OCI-LY1 (cell line): Measurements from ENCODE around the gene CD58.

Source experiments
- H2AFZ ChIP-seq: fragments of 200-600 bp; sonication (generic), shearing (Covaris generic); 2 replicates; pipeline ENCODE4 v1.6.0; 2014; ENCODE audit warnings: antibody characterized with exemption, mild to moderate bottlenecking, low read length
- H3F3A ChIP-seq: fragments of 200-600 bp; sonication (generic), shearing (Covaris generic); 2 replicates; pipeline ENCODE4 v1.6.0; 2014; ENCODE audit warnings: mild to moderate bottlenecking, antibody characterized with exemption, low read length, moderate library complexity; ENCODE audit not compliant: insufficient read depth
- H3K27ac ChIP-seq: fragments of 200-600 bp; sonication (generic); 2 replicates; pipeline ENCODE4 v1.5.1; 2014; ENCODE audit warnings: low read length, mixed run types, mild to moderate bottlenecking, low read depth; ENCODE audit not compliant: poor library complexity, severe bottlenecking
- H3K27me3 ChIP-seq: fragments of 200-600 bp; sonication (generic); 2 replicates; pipeline ENCODE4 v1.6.0; 2014; ENCODE audit warnings: antibody characterized with exemption, mild to moderate bottlenecking, low read length, moderate library complexity; ENCODE audit not compliant: insufficient read depth
- H3K36me3 ChIP-seq: fragments of 200-600 bp; sonication (generic); 2 replicates; pipeline ENCODE4 v1.6.1; 2014; ENCODE audit warnings: mild to moderate bottlenecking, antibody characterized with exemption, low read length, moderate library complexity, mixed read lengths; ENCODE audit not compliant: insufficient read depth
- H3K4me1 ChIP-seq: fragments of 200-600 bp; sonication (generic); 2 replicates; pipeline ENCODE4 v1.5.1; 2014; ENCODE audit warnings: mild to moderate bottlenecking, low read length, moderate library complexity; ENCODE audit not compliant: insufficient read depth, severe bottlenecking
- H3K4me2 ChIP-seq: fragments of 200-600 bp; sonication (generic), shearing (Covaris generic); 2 replicates; pipeline ENCODE4 v1.6.1; 2014; ENCODE audit warnings: low read length
- H3K4me3 ChIP-seq: fragments of 200-600 bp; sonication (generic); 2 replicates; pipeline ENCODE4 v1.5.1; 2014; ENCODE audit warnings: low read length, low read depth, mild to moderate bottlenecking, mixed read lengths; ENCODE audit not compliant: poor library complexity, severe bottlenecking
- H3K79me2 ChIP-seq: fragments of 200-600 bp; shearing (Covaris generic); 2 replicates; pipeline ENCODE4 v1.6.1; 2016; ENCODE audit warnings: mixed run types, low read length, mixed read lengths; ENCODE audit not compliant: insufficient read depth
- H3K9ac ChIP-seq: fragments of 200-600 bp; sonication (generic), shearing (Covaris generic); 2 replicates; pipeline ENCODE4 v1.6.1; 2014; ENCODE audit warnings: mild to moderate bottlenecking, low read length, mixed read lengths
- H3K9me2 ChIP-seq: fragments of 200-600 bp; sonication (generic), shearing (Covaris generic); 2 replicates; pipeline ENCODE4 v1.6.1; 2014; ENCODE audit warnings: low read depth, mild to moderate bottlenecking, low read length, mixed read lengths
- H3K9me3 ChIP-seq: fragments of 200-600 bp; shearing (Covaris generic); 2 replicates; pipeline ENCODE4 v1.6.1; 2014; ENCODE audit warnings: low read length, mixed read lengths
- H4K20me1 ChIP-seq: fragments of 200-600 bp; sonication (generic), shearing (Covaris generic); 2 replicates; pipeline ENCODE4 v1.6.0; 2016; ENCODE audit warnings: mild to moderate bottlenecking, low read length; ENCODE audit not compliant: insufficient read depth
- EZH2 ChIP-seq: fragments of 200-600 bp; sonication (generic), shearing (Covaris generic); IDR thresholded peaks from 2 replicates; pipeline ENCODE4 v1.8.0; 2017; ENCODE audit warnings: borderline replicate concordance, mixed run types, mild to moderate bottlenecking, antibody characterized with exemption, low read length, moderate library complexity, mixed read lengths
- TF ChIP-seq, protein P1 (sequence below): fragments of 200-600 bp; sonication (generic), shearing (Covaris generic); IDR thresholded peaks from 2 replicates; pipeline ENCODE4 v1.5.1; 2017; ENCODE audit warnings: mild to moderate bottlenecking, antibody characterized with exemption, low read length, moderate library complexity, mixed read lengths

CD58 gene

DNA sequence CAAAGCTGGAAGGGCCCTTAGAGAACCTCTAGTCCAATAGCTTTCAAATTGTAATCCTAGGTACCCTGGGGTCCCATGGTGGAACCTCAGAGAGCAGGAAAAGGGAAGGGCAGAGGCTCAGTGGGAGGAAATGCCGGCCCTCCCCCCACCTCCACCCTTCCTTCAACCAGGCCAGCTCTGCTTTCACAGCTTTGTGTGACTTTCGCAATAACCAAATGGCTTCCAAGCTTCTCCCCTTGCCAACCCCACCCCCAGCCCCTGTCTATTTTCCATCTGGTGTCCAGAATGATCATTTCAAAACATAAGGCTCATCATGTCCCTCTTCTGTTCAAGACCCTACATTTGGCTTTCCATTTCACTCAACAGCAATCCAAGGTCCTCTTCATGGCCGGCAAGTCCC, 74.4 kb downstream of the CD58 start:
- no peak overlapping the region for H3K27ac ChIP-seq
- no peaks in the 10 kb centered on the region for H3K36me3 ChIP-seq
- H3K9me3 ChIP-seq, result no peaks in the 10 kb centered on the region
- no peaks in the 10 kb centered on the region for H3F3A ChIP-seq
- H3K9me2 ChIP-seq, result no peaks in the 10 kb centered on the region
- H4K20me1 ChIP-seq, result no peaks in the 10 kb centered on the region
- H3K4me3 ChIP-seq, result no peak overlapping the region
- H3K9ac ChIP-seq, result no peak overlapping the region
- H3K27me3 ChIP-seq, result no peaks in the 10 kb centered on the region
- no peak overlapping the region for H3K4me2 ChIP-seq
- no peaks in the 10 kb centered on the region for H3K4me1 ChIP-seq
- H3K79me2 ChIP-seq, result no peaks in the 10 kb centered on the region
- TF ChIP-seq EZH2, result no peak
- TF ChIP-seq, protein P1, sequence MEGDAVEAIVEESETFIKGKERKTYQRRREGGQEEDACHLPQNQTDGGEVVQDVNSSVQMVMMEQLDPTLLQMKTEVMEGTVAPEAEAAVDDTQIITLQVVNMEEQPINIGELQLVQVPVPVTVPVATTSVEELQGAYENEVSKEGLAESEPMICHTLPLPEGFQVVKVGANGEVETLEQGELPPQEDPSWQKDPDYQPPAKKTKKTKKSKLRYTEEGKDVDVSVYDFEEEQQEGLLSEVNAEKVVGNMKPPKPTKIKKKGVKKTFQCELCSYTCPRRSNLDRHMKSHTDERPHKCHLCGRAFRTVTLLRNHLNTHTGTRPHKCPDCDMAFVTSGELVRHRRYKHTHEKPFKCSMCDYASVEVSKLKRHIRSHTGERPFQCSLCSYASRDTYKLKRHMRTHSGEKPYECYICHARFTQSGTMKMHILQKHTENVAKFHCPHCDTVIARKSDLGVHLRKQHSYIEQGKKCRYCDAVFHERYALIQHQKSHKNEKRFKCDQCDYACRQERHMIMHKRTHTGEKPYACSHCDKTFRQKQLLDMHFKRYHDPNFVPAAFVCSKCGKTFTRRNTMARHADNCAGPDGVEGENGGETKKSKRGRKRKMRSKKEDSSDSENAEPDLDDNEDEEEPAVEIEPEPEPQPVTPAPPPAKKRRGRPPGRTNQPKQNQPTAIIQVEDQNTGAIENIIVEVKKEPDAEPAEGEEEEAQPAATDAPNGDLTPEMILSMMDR, result no peak
- no peak overlapping the region for H2AFZ ChIP-seq

DNA sequence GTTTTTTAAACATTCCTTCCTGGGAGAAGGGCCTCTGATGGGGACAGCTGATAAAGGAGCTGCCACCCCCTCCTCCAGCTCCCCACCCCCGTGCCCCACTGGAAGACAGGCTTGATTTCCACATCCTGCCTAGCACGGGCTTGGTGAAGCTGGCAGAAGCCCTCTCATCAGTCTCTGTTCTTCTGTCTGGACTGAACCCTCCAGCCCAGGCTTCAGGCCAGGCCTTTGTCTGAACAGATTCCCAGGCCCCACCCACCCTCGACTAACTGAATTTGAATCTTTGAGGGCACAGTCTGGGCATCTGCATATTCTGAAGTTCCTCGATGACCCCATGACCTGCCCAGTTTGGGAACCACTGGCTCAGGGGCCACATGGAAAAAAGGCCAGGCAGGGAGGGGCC, 75.3 kb downstream of the CD58 start:
- Histone ChIP-seq H3K9me2 (no peaks in the 10 kb centered on the region), H3K36me3 (no peaks in the 10 kb centered on the region), H2AFZ (no peak overlapping the region), H3K4me3 (no peak overlapping the region), H3K9ac (no peak overlapping the region), H3K27ac (no peak overlapping the region), H4K20me1 (no peaks in the 10 kb centered on the region), H3F3A (no peaks in the 10 kb centered on the region), H3K4me1 (no peaks in the 10 kb centered on the region), H3K4me2 (no peak overlapping the region), H3K79me2 (no peaks in the 10 kb centered on the region), H3K27me3 (no peaks in the 10 kb centered on the region), H3K9me3 (no peaks in the 10 kb centered on the region)
- no peak for TF ChIP-seq EZH2
- TF ChIP-seq, protein P1, result no peak

DNA sequence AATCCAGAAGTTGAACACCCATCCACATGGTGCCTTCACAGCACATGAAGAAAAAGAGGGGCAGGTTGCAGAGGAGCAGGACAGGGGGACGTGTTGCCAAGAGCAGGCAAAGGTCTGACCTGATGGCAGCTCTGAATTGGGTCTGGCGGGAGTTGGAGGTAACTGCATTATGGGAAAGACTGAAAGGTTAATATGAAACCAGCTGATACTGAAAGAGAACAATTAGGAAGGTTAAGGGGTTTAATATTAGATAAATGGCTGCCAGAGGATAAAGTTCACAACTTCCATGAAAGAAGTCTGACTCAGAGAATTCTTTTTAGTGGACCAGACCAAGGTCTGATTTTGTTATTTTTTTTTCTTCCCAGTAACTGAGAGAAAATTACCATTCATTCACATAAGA, 76.1 kb downstream of the CD58 start:
- Histone ChIP-seq H3K9ac (no peak overlapping the region), H3K27ac (no peak overlapping the region), H4K20me1 (no peaks in the 10 kb centered on the region), H3K9me3 (no peaks in the 10 kb centered on the region), H3K4me2 (no peak overlapping the region), H3K4me1 (no peaks in the 10 kb centered on the region), H3K4me3 (no peak overlapping the region), H3K27me3 (no peaks in the 10 kb centered on the region), H3F3A (no peaks in the 10 kb centered on the region), H3K36me3 (no peaks in the 10 kb centered on the region), H3K79me2 (no peaks in the 10 kb centered on the region), H2AFZ (no peak overlapping the region), H3K9me2 (no peaks in the 10 kb centered on the region)
- TF ChIP-seq, protein P1, result no peak
- no peak for TF ChIP-seq EZH2
